Gastroesophageal sphincter (tissue), 3 donors: ENCODE data around the gene TMEM208.

ENCODE experiments used
- POLR2A ChIP-seq, 2 donors: fragments of 450-650 bp; IDR thresholded peaks; one replicate each; pipeline ENCODE4 v1.6.1; 2017; ENCODE audit warnings: antibody characterized with exemption in 2 of 2, mild to moderate bottlenecking in 2 of 2, moderate library complexity in 1 of 2
- TF ChIP-seq, protein P1 (sequence below), 4 experiments: fragments of 200-600 bp in 2 of 4; fragments of 450-650 bp in 2 of 4; sonication (generic) in 1 of 4; IDR thresholded peaks; one replicate each; pipeline ENCODE4 v1.5.1; 2017 to 2019; ENCODE audit warnings: antibody characterized with exemption in 4 of 4, mild to moderate bottlenecking in 2 of 4, moderate library complexity in 2 of 4

GRCh38 chr16:67226804-67227566 is at the start of gene TMEM208:
- TF ChIP-seq, protein P1, sequence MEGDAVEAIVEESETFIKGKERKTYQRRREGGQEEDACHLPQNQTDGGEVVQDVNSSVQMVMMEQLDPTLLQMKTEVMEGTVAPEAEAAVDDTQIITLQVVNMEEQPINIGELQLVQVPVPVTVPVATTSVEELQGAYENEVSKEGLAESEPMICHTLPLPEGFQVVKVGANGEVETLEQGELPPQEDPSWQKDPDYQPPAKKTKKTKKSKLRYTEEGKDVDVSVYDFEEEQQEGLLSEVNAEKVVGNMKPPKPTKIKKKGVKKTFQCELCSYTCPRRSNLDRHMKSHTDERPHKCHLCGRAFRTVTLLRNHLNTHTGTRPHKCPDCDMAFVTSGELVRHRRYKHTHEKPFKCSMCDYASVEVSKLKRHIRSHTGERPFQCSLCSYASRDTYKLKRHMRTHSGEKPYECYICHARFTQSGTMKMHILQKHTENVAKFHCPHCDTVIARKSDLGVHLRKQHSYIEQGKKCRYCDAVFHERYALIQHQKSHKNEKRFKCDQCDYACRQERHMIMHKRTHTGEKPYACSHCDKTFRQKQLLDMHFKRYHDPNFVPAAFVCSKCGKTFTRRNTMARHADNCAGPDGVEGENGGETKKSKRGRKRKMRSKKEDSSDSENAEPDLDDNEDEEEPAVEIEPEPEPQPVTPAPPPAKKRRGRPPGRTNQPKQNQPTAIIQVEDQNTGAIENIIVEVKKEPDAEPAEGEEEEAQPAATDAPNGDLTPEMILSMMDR (IDR thresholded peaks at IDR 0.05), result peak in 2 of 4 experiments; percentile 38 to 52
- peak; percentile 65 to 79 for TF ChIP-seq POLR2A (IDR thresholded peaks at IDR 0.05)
